DMS 273 (cell line): ENCODE results near the gene CENPN.

Experiments
- DNase-seq: peaks from one replicate; lab custom pipeline; 2025; ENCODE audit not compliant: unreplicated experiment; lab: John Stamatoyannopoulos, UW

CENPN gene, protein sequence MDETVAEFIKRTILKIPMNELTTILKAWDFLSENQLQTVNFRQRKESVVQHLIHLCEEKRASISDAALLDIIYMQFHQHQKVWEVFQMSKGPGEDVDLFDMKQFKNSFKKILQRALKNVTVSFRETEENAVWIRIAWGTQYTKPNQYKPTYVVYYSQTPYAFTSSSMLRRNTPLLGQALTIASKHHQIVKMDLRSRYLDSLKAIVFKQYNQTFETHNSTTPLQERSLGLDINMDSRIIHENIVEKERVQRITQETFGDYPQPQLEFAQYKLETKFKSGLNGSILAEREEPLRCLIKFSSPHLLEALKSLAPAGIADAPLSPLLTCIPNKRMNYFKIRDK

DNA sequence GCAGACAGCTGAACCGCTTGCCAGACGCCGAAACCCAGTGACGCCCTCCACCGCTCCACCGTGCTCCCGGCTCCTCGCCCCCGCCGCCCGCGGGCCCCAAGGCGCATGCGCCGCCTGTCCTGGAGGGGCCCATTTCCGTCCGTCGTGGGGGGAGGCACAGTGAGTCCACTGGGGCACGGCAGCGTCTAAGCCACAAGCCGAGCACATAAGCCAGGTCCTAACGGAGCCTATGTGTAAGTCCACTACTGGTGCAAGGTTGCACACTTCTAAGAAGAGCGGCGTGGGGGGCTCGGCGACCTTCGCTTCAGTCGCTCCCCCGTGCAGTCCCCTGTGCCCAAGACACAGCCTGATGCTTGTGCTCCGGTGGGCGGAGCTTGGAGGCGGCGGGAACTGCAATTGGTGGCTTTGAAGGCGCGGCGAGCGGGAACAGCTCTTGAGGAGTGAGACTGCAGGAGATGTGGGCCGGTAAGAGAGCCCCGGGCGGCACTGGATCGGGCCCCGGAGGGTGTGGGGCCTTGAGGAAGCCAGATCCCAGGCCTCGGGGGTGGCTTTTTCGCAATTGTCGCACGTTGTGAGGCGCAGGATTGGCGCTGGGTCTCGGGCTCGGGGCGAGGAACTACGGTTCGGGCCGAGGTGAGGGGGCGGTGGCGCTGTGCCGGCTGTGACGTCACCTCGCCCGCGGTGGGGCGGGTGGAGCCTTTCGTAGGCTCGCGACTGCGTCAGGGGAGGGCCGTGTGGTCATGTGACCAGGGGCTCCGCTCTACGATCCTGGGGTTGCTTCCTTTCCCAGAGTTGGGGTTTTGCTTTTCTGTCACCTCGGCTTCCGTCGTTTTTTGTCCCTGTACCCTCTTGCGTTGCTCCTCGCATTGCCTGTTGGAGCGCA, at the start of gene CENPN, which contains the start of gene CMC2:
CENPN (plus strand) TSS at position 402 of the 883 bp plus-strand sequence. CDS start 4,726 bp downstream, outside the sequence.
CMC2 (minus strand) TSS at position 73 of the 883 bp plus-strand sequence. CDS start 9,491 bp downstream, outside the sequence.
- DNase-seq, result peak; percentile 98

DNA sequence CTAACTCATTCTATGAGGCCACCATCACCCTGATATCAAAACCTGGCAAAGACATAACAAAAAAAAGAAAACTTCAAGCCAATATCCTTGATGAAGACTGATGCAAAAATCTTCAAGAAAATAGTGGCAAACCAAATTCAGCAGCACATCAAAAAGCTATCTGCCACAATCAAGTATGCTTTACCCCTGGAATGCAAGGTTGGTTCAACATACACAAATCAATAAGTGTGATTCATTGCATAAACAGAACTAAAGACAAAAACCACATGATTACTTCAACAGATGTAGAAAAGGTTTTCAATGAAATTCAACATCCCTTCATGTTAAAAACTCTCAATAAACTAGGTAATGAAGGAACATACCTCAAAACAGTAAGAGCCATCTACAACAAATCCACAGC, 48.7 kb upstream of the CENPN start:
- DNase-seq, result no peak

DNA sequence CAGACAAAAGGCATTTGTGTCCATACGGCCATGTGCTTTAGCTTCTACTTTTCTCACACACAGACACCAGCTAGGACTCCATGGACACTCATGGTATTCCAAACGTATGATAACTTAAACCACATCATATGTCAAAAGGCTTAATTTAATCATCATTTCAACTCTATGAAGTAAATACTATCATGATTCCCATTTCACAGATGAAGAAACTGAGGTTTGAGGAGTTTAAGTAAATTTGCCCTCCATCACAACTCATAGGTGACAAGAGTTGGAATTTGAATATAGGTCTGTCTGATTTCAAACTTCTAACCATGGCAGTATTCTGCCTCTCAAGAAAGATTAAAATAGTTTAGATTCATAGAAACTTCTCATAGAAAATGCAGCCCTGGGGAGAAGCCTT, 44.1 kb upstream of the CENPN start:
- DNase-seq, result no peak

DNA sequence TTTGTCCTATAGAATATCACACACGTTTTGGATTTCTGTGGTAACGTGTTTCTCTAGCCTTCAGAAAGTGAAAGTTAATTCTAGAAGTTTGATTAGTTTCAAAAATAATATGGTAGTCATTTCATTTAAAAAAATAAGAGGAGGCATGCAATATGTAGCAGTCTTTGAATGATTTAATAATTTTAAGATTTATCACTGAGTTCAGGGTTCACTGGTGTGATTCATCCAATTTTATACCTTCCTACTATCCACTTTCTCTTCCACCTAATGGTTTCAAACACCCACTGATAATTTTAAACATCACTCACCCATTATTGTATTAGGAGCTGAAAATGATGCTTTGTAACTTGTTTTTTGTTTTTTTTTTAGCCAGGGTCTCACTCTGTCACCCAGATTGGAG, 42.7 kb upstream of the CENPN start:
- no peak for DNase-seq

DNA sequence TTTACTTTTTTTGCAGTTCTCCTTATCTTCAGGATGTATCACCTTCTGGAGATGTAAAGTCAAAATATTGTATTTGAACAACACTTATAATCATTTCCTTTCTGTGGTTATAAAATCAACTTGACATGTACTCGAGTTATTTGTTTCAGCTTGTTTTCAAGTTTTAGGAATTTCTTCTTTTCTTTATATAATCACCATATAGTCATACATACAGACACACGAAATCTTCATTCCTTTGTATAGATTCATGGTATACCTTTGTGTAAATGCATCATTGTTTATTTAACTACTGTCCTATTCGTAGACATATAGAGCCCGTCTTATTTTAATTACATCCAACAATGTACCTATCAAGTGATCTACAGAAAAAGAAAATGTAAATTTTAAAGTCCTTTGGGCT, 40.4 kb upstream of the CENPN start:
- DNase-seq, result no peak

DNA sequence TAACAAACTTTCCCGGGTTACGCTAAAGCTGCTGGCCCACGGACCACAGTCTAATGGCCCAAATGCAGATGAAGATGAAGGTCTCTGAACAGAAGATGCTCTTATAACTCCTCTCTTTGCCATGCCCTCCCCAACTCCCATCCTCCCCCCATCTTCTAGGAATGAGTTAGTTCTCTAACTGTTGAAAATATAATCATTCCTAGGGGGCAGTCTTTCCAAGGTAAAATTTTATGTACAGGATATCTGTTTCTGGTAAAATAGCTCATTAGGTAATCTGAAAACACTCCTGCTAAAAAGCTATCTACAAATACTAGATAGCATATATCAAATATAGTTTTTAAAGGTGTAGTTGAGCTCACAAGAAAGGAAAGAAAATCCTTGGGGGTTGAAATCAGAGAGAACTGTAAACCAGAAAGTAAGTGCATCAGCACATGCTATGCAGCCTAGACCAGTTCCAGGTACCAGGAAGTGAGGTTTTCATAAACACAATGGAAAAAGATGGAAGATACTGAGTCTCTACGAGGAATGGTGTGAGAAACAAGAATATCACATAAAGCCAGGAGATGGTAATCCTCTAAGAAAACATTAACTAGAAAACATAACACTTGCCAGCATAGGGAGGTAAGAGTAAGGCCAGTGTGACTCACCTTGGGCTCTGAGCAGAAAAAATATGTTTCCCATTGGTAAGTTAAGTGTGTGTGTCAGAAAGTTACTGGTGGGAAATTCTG, 38.5 kb upstream of the CENPN start:
- no peak for DNase-seq

DNA sequence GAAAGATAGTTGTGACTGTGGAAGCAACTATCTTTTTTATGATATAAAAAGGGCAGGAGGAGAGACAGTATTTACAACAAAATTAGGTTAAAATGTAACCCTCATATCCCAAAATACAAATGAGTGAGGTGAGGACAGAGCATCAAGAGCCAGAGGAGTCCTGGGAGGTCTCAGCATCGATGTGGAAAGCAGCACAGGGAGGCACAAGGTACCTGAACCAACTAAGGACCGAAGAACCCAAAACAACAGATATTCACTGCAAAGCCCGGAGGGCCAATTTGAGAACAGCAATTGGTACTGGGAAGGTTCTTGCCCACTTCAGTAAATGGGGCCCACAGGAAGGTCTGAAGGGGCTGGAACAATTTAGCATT, 37.9 kb upstream of the CENPN start:
- DNase-seq, result no peak

DNA sequence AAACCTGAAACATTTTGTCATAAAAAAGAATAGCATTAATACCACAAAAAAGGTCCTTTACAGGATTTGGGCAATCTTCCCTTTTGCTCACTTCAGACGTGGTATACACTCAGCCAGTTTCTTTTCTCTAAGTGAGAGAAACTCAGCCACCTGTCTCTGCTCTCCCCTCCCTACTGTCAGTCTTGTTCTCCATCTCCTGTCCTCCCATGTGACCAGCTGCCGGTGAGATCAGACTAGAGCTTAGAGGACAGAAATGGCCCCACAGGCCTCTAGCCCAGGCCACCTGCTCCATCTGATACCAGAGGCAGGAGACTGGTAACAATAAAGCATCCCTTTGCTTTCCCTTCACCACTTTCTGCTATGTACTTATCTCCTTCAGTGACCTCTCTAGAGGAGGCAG, 35.2 kb upstream of the CENPN start:
- peak; percentile 49 for DNase-seq

DNA sequence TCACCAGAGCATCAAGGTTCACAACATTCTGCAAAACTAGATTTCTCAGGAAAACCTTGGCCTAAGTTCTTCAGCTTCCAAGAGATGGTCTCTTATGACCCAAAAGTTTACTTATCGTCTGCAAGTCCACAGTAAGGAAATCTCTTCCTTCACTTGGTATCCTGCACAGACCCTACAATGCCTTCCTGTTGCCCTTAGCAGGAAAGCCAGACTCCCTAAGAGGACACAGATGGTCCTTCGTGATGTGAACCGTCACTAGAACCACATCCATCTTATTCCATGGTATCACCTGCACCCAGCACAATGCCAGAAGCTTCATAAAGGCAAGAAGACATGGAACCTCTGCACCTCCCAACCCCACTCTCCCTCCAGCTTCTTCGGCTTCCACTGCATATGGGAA, 34.4 kb upstream of the CENPN start:
- DNase-seq, result no peak

DNA sequence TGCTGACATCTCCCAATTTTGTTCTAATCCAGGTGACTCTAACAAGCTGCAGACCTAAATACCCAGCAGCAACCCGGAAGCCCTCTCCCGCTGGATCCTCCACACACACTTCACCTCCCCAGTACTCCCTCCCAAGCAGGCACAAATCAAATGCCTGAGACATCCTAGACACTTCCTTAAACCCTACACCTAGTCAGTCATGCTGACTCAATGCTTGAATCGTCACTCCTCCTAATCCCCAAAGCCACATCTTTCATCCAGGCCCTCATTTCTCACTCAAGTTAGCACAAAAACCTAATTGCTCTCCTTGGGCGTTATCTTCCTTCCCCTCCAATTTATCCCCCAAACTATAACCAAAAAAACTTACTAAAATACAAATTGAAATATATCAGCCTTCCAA, 33.0 kb upstream of the CENPN start:
- DNase-seq, result no peak

DNA sequence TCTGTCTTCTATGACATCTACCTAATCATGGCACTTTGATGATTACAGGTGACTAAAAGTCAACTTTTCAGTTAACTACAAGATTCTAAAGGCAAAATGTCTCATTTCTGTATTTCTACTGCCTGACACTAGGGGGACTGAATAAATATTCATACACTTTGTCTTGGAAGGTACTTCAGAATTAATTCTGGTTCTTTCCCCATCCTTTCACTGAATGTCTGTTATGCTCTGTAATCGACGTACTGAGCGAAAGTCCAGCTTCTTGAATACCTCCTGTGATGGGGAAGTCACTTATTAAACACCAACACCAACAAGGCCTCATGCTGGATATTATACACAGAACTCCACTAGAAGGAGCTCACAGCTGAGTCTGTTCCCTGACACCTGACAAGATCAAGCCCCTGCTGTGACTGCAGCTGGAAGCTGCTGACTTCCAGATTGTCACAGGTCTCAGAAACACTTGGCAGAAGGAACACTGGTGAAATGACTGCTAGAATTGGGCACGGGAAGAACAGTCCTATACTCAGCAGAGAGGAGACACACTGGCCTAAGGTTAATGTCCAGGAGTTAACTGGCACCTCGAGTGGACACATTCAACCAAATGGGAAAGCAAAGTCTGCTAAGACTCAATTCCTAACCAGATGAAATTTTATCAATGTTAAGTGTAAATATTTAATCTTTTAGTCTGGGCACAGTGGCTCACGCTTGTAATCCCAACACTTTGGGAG, 32.2 kb upstream of the CENPN start:
- peak; percentile 82 for DNase-seq

DNA sequence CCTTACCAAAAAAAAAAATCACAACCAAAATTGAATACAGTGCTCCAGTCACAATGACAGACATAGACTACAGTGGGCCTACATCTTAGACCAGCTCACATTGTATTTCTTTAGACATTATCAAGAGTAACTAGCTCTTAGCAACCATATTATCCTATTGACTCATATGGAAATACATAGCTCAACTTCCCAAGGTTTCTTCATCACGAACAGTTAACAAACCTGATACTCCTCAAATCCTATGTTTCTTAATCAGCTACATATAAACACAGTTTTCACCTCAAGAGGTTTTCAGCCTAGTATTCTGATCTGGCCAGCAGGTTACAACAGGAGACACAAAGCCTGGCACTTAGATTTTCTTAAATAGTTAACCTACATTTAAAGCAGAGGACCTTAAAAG, 30.1 kb upstream of the CENPN start:
- DNase-seq, result no peak

DNA sequence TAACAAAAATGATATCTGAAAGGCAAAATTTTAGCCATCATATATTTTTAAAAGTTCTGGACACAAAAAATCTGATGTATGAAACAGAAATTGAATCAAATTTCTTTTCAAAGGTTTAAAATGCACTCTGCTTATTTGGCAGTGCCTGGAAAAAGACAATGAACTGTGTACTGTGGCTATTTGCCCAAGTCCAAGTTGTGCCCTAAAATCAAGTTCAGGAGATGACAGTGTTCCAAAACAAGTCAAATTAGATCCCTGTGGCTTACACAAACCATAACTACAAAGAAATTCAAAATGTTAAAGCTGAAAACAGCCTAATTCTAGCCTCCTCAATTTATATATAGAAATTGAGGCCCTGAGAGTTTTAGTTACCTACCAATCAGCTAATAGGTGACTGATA, 25.9 kb upstream of the CENPN start:
- no peak for DNase-seq

DNA sequence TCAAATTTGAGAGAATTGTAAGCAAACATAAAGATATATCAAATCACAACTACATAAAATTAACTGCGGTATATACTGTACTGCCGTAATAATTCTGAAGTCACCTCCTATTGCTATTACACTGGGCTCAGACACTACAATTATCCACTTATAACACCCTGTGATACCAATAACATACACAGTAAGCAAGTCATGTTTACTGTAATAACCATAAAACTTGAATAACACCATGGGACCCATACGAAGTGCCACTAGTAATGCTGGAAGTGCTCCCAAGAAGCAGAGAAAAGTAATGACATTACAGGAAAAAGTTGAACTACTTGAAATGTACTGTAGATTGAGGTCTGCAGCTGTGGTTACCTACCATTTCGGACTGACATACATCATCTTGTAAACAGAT, 24.4 kb upstream of the CENPN start:
- DNase-seq, result no peak

DNA sequence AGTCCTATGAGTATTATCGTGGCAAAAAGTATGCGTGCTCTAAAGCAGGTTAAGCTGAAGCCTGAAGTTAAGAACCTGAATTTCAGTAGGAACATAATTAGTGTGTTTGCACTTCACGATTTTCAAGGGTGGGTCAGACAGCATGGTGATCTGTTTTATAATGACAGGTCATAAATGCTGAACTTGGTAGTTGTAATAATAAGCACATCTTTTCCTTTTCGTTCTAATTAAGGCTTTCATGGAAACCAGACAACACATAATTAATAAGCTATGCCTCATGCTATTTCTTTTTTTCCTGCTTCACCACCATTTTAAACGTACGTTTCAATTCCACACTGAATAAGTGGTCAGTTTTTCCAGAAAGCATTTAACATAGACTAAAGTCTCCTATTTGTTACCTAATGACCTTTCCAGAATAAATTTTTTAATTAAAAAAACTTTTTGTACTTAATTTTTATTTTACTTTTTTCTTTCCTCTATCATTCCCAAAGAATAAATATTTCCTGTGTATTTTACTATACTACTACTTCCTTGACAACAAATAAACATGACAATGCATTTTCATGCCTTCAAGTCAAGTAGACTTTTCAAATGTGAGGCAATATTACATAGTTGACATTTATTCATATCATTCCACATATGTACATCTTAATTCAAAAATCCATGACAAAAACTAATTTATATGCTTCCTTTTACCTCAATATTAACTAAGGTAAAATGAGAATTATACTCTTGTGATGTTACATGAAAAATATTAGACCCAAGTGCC, 22.7 kb upstream of the CENPN start:
- no peak for DNase-seq

DNA sequence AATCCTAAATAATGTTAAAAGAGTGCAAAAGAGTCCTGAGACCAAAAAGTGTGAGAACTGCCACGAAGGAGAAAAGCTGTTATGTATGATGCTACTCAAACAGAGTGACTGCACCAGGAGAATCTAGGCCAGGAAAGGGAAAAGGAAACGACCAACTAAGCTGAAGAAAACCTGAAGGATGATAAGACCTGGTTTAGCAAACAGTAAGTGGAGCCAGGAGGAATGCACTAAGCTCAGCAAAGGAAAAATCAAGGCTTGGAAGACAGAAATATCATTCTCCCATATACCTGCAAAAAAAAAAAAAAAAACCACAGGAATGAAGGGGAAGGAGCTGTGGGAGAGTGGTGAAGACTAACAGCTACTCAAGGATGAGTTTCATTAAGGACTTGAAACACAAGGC, 21.4 kb upstream of the CENPN start:
- DNase-seq, result no peak

DNA sequence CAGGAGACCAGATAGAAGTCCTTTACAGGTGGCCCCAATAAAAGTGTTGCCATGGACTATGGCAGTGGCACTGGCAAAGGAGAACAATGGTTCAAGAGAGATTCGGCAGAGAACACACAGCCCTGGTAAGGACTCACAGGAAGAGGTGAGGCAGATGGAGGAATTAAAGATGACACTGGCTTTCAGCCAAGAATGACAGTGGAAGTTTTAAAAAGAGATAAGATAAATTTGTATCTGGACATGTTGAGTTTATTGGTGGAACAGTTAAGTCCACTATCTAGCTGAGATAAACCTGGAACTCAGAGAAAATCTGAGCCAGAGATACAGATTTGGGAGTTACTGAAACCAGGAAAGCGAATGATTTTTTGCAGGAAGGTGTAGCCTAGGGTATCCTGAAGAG, 20.5 kb upstream of the CENPN start:
- DNase-seq, result no peak

DNA sequence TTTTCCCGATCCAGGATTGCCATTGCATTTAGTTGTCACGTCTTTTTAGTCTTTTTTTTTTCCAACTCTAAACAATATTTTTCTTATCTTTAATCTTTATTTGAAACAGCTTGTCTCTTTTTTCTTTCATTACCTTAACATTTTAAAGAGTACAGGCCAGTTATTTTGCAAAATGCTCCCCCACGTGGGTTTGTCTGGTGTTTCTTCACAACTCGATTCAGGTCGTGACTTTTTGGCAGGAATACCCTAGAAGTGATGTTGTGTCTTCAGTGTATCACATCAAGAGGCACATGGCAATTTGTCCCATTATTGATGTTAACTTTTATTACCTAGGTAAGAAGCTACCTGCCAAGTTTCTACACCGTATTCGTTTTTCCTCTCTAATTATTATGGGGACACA, 18.3 kb upstream of the CENPN start:
- no peak for DNase-seq

DNA sequence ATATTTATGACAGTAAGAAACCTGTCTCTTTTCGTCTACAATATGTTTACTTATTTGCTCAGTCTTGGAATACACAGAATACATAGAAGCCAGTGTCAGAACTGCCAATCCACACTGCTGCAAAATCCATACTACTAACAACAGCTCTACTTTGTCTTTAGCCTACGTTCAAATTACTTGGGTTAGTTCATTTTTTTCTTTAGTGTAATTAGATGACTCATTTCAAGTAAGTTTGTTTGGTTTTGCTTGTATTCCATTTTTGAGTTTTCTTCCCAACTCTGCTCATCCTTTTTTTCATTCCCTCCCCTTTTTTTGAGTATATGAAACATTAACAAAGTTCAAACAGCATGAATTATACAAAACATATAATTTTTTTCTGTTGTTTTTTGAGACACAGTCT, 17.2 kb upstream of the CENPN start:
- no peak for DNase-seq

DNA sequence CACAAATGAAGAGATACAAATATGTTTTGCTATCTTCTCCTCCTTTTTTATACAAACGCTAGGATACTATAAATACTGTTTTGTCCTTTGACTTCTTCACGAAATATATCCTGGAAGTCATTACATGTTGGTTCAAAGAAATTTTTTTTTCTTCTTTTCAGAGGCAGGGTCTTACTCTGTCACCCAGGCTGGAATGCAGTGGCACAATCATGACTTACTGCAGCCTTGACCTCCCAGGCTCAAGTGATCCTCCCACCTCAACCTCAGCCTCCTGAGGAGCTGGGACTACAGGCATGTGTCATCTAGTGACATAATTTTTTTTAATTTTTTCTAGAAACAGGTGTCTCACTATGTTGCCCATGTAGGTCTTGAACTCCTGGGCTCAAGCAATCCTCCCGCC, 16.4 kb upstream of the CENPN start:
- no peak for DNase-seq
